ENCODE data around the gene PLCG2.

- TF ChIP-seq CTCF (conservative IDR thresholded peaks at IDR 0.05; ENCODE audit: low read depth, low read length) = no peak
- no peak for TF ChIP-seq EZH2 (IDR thresholded peaks at IDR 0.05; ENCODE audit: low read length, unreplicated experiment)
These were observed 31.3 kb downstream of the PLCG2 start for GRCh38 chr16:81810361-81810760.
